GM10248 (cell line): ENCODE results near the gene ITGA5.

Source experiments
- CTCF ChIA-PET: fragments of 300-600 bp; sonication (Branson Sonifier 250); formaldehyde crosslinking; extraction: SDS; loops from one replicate; lab custom pipeline; 2021; ENCODE audit warnings: antibody characterized with exemption; lab: Yijun Ruan, JAX
- POLR2A ChIA-PET: fragments of 350-650 bp; sonication (Branson Sonifier 250); formaldehyde crosslinking; extraction: SDS; loops from one replicate; lab custom pipeline; 2020; ENCODE audit warnings: antibody characterized with exemption; lab: Yijun Ruan, JAX
- DNase-seq: peaks from one replicate; pipeline ENCODE4 v3.0.0; 2012; ENCODE audit errors: extremely low spot score
- CTCF ChIP-seq: IDR thresholded peaks from 2 replicates; pipeline ENCODE4 v1.5.1; 2012; ENCODE audit warnings: mild to moderate bottlenecking, low read depth; ENCODE audit errors: extremely low read depth, missing control alignments, control extremely low read depth

Gene ITGA5

GRCh38 chr12:54415221-54415929, 3.7 kb downstream of the ITGA5 start:
- no peak for TF ChIP-seq CTCF
- CTCF ChIA-PET = interaction anchor here (1.2 to 14.5 kb wide), 5 partner anchors 12 to 36 kb away, joined by 4 to 280 read pairs (median 8); no protein-coding TSS in a partner anchor
- DNase-seq = no peak
- POLR2A ChIA-PET = no interaction called here

- POLR2A ChIA-PET = no interaction called here
- no peak for TF ChIP-seq CTCF
- DNase-seq = peak; percentile 42
- CTCF ChIA-PET = interaction anchor here (1.4 to 14.5 kb wide), 3 partner anchors 13 to 24 kb away, joined by 6 to 280 read pairs (median 72); no protein-coding TSS in a partner anchor
These were observed 5.5 kb downstream of the ITGA5 start for GRCh38 chr12:54413284-54414190.

- POLR2A ChIA-PET = no interaction called here
- CTCF ChIA-PET = interaction anchor here (1.4 to 14.5 kb wide), 3 partner anchors 12 to 24 kb away, joined by 6 to 280 read pairs (median 72); no protein-coding TSS in a partner anchor
- DNase-seq = no peak
- no peak for TF ChIP-seq CTCF
These were observed 6.3 kb downstream of the ITGA5 start for GRCh38 chr12:54412786-54413185.

GRCh38 chr12:54412348-54412747, 6.7 kb downstream of the ITGA5 start:
- ChIA-PET POLR2A (no interaction called here), CTCF (interaction anchor here (1.4 to 14.5 kb wide), 3 partner anchors 11 to 25 kb away, joined by 6 to 280 read pairs (median 72); no protein-coding TSS in a partner anchor)
- no peak for TF ChIP-seq CTCF

GRCh38 chr12:54411391-54412241, 7.5 kb downstream of the ITGA5 start:
- no peak for DNase-seq
- ChIA-PET POLR2A (no interaction called here), CTCF (interaction anchor here (1.3 to 14.5 kb wide), 6 partner anchors 11 to 191 kb away, joined by 4 to 280 read pairs (median 6); no protein-coding TSS in a partner anchor)
- TF ChIP-seq CTCF = no peak

More at GRCh38 chr12:54412348-54412747, 6.7 kb downstream of the ITGA5 start:
- no peak for DNase-seq

GRCh38 chr12:54409267-54409666, 9.8 kb downstream of the ITGA5 start:
- TF ChIP-seq CTCF = no peak
- POLR2A ChIA-PET = no interaction called here
- DNase-seq = no peak
- CTCF ChIA-PET = interaction anchor here (0.8 to 14.5 kb wide), 3 partner anchors 8 to 30 kb away, joined by 3 to 280 read pairs (median 11); no protein-coding TSS in a partner anchor
